ENCODE results near the gene COX7A1. TPM values are rescaled to one million over a fixed set of nuclear protein-coding genes. Genes with fewer than 3 reads are reported as not detected.
"Not testable (repeated sequence)": the region's sequence is repeated elsewhere in the genome, so short reads cannot be mapped to it uniquely, and the experiment has no call there.

COX7A1 gene
- total RNA-seq, 1 donor = 8.3 TPM

GRCh38 chr19:36139120-36139472 lies 13.2 kb downstream of the COX7A1 start:
- no peak for DNase-seq (ENCODE audit: insufficient read length, low spot score, missing footprints)
- H3K9me3 ChIP-seq (ENCODE audit: low read depth, low read length) = no peaks in the 10 kb centered on the region
- TF ChIP-seq, protein P1, sequence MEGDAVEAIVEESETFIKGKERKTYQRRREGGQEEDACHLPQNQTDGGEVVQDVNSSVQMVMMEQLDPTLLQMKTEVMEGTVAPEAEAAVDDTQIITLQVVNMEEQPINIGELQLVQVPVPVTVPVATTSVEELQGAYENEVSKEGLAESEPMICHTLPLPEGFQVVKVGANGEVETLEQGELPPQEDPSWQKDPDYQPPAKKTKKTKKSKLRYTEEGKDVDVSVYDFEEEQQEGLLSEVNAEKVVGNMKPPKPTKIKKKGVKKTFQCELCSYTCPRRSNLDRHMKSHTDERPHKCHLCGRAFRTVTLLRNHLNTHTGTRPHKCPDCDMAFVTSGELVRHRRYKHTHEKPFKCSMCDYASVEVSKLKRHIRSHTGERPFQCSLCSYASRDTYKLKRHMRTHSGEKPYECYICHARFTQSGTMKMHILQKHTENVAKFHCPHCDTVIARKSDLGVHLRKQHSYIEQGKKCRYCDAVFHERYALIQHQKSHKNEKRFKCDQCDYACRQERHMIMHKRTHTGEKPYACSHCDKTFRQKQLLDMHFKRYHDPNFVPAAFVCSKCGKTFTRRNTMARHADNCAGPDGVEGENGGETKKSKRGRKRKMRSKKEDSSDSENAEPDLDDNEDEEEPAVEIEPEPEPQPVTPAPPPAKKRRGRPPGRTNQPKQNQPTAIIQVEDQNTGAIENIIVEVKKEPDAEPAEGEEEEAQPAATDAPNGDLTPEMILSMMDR (IDR thresholded peaks at IDR 0.05; ENCODE audit: extremely low read depth, low read depth, low read length) = no peak
- H2AFZ ChIP-seq (ENCODE audit: low read length) = peak overlapping the region; percentile 96
- peak overlapping the region; percentile 93 for H3K27ac ChIP-seq (ENCODE audit: low read depth, low read length)
- H3K79me2 ChIP-seq (ENCODE audit: insufficient read depth, low read length) = peaks cover 31% of the 10 kb centered on the region
- H3K27me3 ChIP-seq (ENCODE audit: insufficient read depth, low read length) = no peaks in the 10 kb centered on the region
- peaks cover 21% of the 10 kb centered on the region for H4K20me1 ChIP-seq (ENCODE audit: insufficient read depth, low read length)
- peak overlapping the region; percentile 98 for H3K4me2 ChIP-seq (ENCODE audit: insufficient read depth, low read length)
- H3K4me3 ChIP-seq (ENCODE audit: insufficient read depth, low read length) = peak overlapping the region; percentile 100
- H3K36me3 ChIP-seq (ENCODE audit: insufficient read depth, low read length) = peaks cover 16% of the 10 kb centered on the region
- peaks cover 19% of the 10 kb centered on the region for H3K4me1 ChIP-seq (ENCODE audit: insufficient read depth, low read length)

- Histone ChIP-seq H3K4me3 (ENCODE audit: insufficient read depth, low read length) (peak overlapping the region; percentile 30), H4K20me1 (ENCODE audit: insufficient read depth, low read length) (peaks cover 10% of the 10 kb centered on the region), H3K4me1 (ENCODE audit: insufficient read depth, low read length) (peaks cover 19% of the 10 kb centered on the region), H3K27ac (ENCODE audit: low read depth, low read length) (peak overlapping the region; percentile 66), H3K79me2 (ENCODE audit: insufficient read depth, low read length) (peaks cover 20% of the 10 kb centered on the region), H3K9me3 (ENCODE audit: low read depth, low read length) (no peaks in the 10 kb centered on the region), H2AFZ (ENCODE audit: low read length) (peak overlapping the region; percentile 72), H3K27me3 (ENCODE audit: insufficient read depth, low read length) (no peaks in the 10 kb centered on the region), H3K4me2 (ENCODE audit: insufficient read depth, low read length) (peak overlapping the region; percentile 56), H3K36me3 (ENCODE audit: insufficient read depth, low read length) (peaks cover 4% of the 10 kb centered on the region)
- peak; percentile 93 for DNase-seq (ENCODE audit: insufficient read length, low spot score, missing footprints)
- TF ChIP-seq, protein P1 (IDR thresholded peaks at IDR 0.05; ENCODE audit: extremely low read depth, low read depth, low read length) = no peak
Measured at GRCh38 chr19:36136964-36137686, 15.1 kb downstream of the COX7A1 start.

DNA sequence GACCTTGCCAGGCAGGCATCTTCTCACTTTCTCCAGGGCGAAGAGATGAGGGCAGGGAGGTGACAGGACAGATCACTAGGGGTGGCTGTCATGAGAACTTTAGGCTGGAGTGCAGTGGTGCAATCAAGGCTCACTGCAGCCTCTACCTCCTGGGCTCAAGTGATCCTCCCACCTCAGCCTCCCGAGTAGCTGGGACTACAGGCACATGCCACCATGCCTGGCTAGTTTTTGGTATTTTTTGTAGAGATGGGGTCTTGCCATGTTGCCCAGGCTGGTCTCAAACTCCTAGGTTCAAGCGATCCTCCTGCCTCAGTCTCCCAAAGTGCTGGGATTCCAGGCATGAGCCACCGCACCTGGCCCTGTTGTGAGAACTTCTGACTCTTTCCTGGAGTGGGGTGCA lies 17.4 kb downstream of the COX7A1 start:
- H3K27me3 ChIP-seq (ENCODE audit: insufficient read depth, low read length); DNase-seq (ENCODE audit: insufficient read length, low spot score, missing footprints); H3K27ac ChIP-seq (ENCODE audit: low read depth, low read length); H3K36me3 ChIP-seq (ENCODE audit: insufficient read depth, low read length); H3K9me3 ChIP-seq (ENCODE audit: low read depth, low read length); H3K4me3 ChIP-seq (ENCODE audit: insufficient read depth, low read length); H3K79me2 ChIP-seq (ENCODE audit: insufficient read depth, low read length); H3K4me2 ChIP-seq (ENCODE audit: insufficient read depth, low read length); H2AFZ ChIP-seq (ENCODE audit: low read length); H4K20me1 ChIP-seq (ENCODE audit: insufficient read depth, low read length): not testable (repeated sequence)
- peaks cover 12% of the 10 kb centered on the region for H3K4me1 ChIP-seq (ENCODE audit: insufficient read depth, low read length)

GRCh38 chr19:36131221-36131620 lies 21.0 kb downstream of the COX7A1 start:
- not testable (repeated sequence) for H3K27me3 ChIP-seq (ENCODE audit: insufficient read depth, low read length); H3K27ac ChIP-seq (ENCODE audit: low read depth, low read length); H3K79me2 ChIP-seq (ENCODE audit: insufficient read depth, low read length); H3K36me3 ChIP-seq (ENCODE audit: insufficient read depth, low read length); H4K20me1 ChIP-seq (ENCODE audit: insufficient read depth, low read length); DNase-seq (ENCODE audit: insufficient read length, low spot score, missing footprints); H3K9me3 ChIP-seq (ENCODE audit: low read depth, low read length); H2AFZ ChIP-seq (ENCODE audit: low read length); H3K4me2 ChIP-seq (ENCODE audit: insufficient read depth, low read length); H3K4me3 ChIP-seq (ENCODE audit: insufficient read depth, low read length)
- peaks cover 10% of the 10 kb centered on the region for H3K4me1 ChIP-seq (ENCODE audit: insufficient read depth, low read length)

DNA sequence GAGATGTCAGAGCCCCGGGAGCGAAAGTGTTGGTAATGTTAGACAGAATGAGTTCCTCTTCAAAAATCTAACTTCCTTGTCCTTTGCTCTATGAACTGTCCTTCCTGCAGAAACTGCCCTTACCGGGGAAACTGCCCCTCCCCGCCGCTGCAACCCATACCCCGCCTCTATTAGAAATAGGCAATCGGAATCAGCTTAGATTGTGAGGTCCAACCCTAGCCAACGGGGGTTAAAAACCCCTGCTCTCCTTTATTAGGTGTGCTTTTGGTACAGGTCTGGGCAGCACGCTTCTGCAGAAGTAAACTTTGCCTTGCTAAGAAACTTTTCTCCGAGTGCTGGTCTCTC lies 23.9 kb downstream of the COX7A1 start:
- peak overlapping the region; percentile 62 for H3K4me3 ChIP-seq (ENCODE audit: insufficient read depth, low read length)
- TF ChIP-seq, protein P1 (IDR thresholded peaks at IDR 0.05; ENCODE audit: extremely low read depth, low read depth, low read length) = no peak
- no peaks in the 10 kb centered on the region for H4K20me1 ChIP-seq (ENCODE audit: insufficient read depth, low read length)
- no peaks in the 10 kb centered on the region for H3K27me3 ChIP-seq (ENCODE audit: insufficient read depth, low read length)
- no peaks in the 10 kb centered on the region for H3K9me3 ChIP-seq (ENCODE audit: low read depth, low read length)
- H3K27ac ChIP-seq (ENCODE audit: low read depth, low read length) = peak overlapping the region; percentile 46
- peak overlapping the region; percentile 91 for H3K4me2 ChIP-seq (ENCODE audit: insufficient read depth, low read length)
- DNase-seq (ENCODE audit: insufficient read length, low spot score, missing footprints) = no peak
- H3K79me2 ChIP-seq (ENCODE audit: insufficient read depth, low read length) = no peaks in the 10 kb centered on the region
- peaks cover 10% of the 10 kb centered on the region for H3K4me1 ChIP-seq (ENCODE audit: insufficient read depth, low read length)
- H2AFZ ChIP-seq (ENCODE audit: low read length) = peak overlapping the region; percentile 93
- H3K36me3 ChIP-seq (ENCODE audit: insufficient read depth, low read length) = peaks cover 19% of the 10 kb centered on the region

Measured in osteoblast (primary cell).